SK-N-SH treated with all-trans-retinoic acid at 6 μM for 48 hours (cell line): ENCODE measurements around the gene GGN.

ENCODE experiments used
- ATAC-seq: fragments of 200-7000 bp; cut with Tn5 transposase; 3 replicates; pipeline ENCODE4 v1.9.1; 2020; ENCODE audit warnings: mild to moderate bottlenecking, moderate library complexity
- ARNTL ChIP-seq: fragments of 450-650 bp; formaldehyde crosslinking; IDR thresholded peaks from 2 replicates; pipeline ENCODE4 v1.5.0; 2020; ENCODE audit warnings: low read depth, mild to moderate bottlenecking, moderate library complexity, borderline replicate concordance
- BACH2 ChIP-seq: fragments of 250-450 bp; sonication (Bioruptor Pico); IDR thresholded peaks from 2 replicates; pipeline ENCODE4 v1.9.0; 2021; ENCODE audit warnings: mild to moderate bottlenecking, borderline replicate concordance
- CSDC2 ChIP-seq: fragments of 250-450 bp; sonication (Bioruptor Pico); IDR thresholded peaks from 2 replicates; pipeline ENCODE4 v1.5.0; 2020; ENCODE audit warnings: mild to moderate bottlenecking, moderate library complexity
- ESRRG ChIP-seq: fragments of 250-450 bp; sonication (Bioruptor Pico); IDR thresholded peaks from 2 replicates; pipeline ENCODE4 v1.6.1; 2021; ENCODE audit warnings: mild to moderate bottlenecking
- GLIS3 ChIP-seq: fragments of 250-450 bp; sonication (Bioruptor Pico); IDR thresholded peaks from 2 replicates; pipeline ENCODE4 v1.5.0; 2020; ENCODE audit warnings: mild to moderate bottlenecking, moderate library complexity
- ISL1 ChIP-seq: fragments of 250-450 bp; sonication (Bioruptor Pico); IDR thresholded peaks from 2 replicates; pipeline ENCODE4 v2.1.2; 2022; ENCODE audit warnings: mild to moderate bottlenecking, moderate library complexity
- OSR1 ChIP-seq: fragments of 250-450 bp; sonication (Bioruptor Pico); IDR thresholded peaks from 2 replicates; pipeline ENCODE4 v1.8.0; 2022; ENCODE audit warnings: moderate library complexity, mild to moderate bottlenecking, inconsistent platforms
- PPARA ChIP-seq: fragments of 250-450 bp; sonication (Bioruptor Pico); IDR thresholded peaks from 2 replicates; pipeline ENCODE4 v1.5.0; 2020; ENCODE audit warnings: mild to moderate bottlenecking, borderline replicate concordance
- RARB ChIP-seq: fragments of 250-450 bp; sonication (Bioruptor Pico); IDR thresholded peaks from 2 replicates; pipeline ENCODE4 v1.8.0; 2021; ENCODE audit warnings: mild to moderate bottlenecking, moderate library complexity
- SNAI2 ChIP-seq: fragments of 250-450 bp; sonication (Bioruptor Pico); IDR thresholded peaks from 2 replicates; pipeline ENCODE4 v1.5.0; 2020; ENCODE audit warnings: mild to moderate bottlenecking, moderate library complexity
- TCF4 ChIP-seq: fragments of 250-450 bp; sonication (Bioruptor Pico); IDR thresholded peaks from 2 replicates; pipeline ENCODE4 v1.8.0; 2021; ENCODE audit warnings: mild to moderate bottlenecking, moderate library complexity, borderline replicate concordance
- TOX ChIP-seq: fragments of 250-450 bp; sonication (Bioruptor Pico); IDR thresholded peaks from 2 replicates; pipeline ENCODE4 v1.8.0; 2021; ENCODE audit warnings: mild to moderate bottlenecking, moderate library complexity, borderline replicate concordance
- ZC3H10 ChIP-seq: fragments of 250-450 bp; sonication (Bioruptor Pico); IDR thresholded peaks from 2 replicates; pipeline ENCODE4 v1.5.1; 2021; ENCODE audit warnings: mild to moderate bottlenecking, moderate library complexity
- ZFP3 ChIP-seq: fragments of 250-450 bp; sonication (Bioruptor Pico); IDR thresholded peaks from 2 replicates; pipeline ENCODE4 v1.5.0; 2020; ENCODE audit warnings: mild to moderate bottlenecking, moderate library complexity
- ZFP30 ChIP-seq: fragments of 450-650 bp; formaldehyde crosslinking; IDR thresholded peaks from 2 replicates; pipeline ENCODE4 v1.5.0; 2022; ENCODE audit warnings: mild to moderate bottlenecking, moderate library complexity
- ZNF565 ChIP-seq: fragments of 450-650 bp; formaldehyde crosslinking; conservative IDR thresholded peaks from 2 replicates; pipeline ENCODE4 v1.5.0; 2020; ENCODE audit warnings: low read depth, mild to moderate bottlenecking, moderate library complexity
- ZNF70 ChIP-seq: fragments of 450-650 bp; formaldehyde crosslinking; IDR thresholded peaks from 2 replicates; pipeline ENCODE4 v1.5.0; 2020; ENCODE audit warnings: mild to moderate bottlenecking, moderate library complexity
- ZNF8 ChIP-seq: fragments of 450-650 bp; formaldehyde crosslinking; IDR thresholded peaks from 2 replicates; pipeline ENCODE4 v1.5.0; 2020; ENCODE audit warnings: mild to moderate bottlenecking, moderate library complexity
- TF ChIP-seq, protein P1 (sequence below): fragments of 250-450 bp; sonication (Bioruptor Pico); IDR thresholded peaks from 2 replicates; pipeline ENCODE4 v1.8.0; 2020; ENCODE audit warnings: mild to moderate bottlenecking, moderate library complexity, borderline replicate concordance
- TF ChIP-seq, protein P2 (sequence below): fragments of 250-450 bp; sonication (Bioruptor Pico); IDR thresholded peaks from 2 replicates; pipeline ENCODE4 v1.5.0; 2020; ENCODE audit warnings: mild to moderate bottlenecking, moderate library complexity
- TF ChIP-seq, protein P3 (sequence below): fragments of 250-450 bp; sonication (Bioruptor Pico); IDR thresholded peaks from 2 replicates; pipeline ENCODE4 v1.8.0; 2021; ENCODE audit warnings: low read depth, mild to moderate bottlenecking, moderate library complexity, borderline replicate concordance
- TF ChIP-seq, protein P4 (sequence below): fragments of 250-450 bp; sonication (Bioruptor Pico); IDR thresholded peaks from 2 replicates; pipeline ENCODE4 v1.5.1; 2020; ENCODE audit warnings: low read depth, mild to moderate bottlenecking, moderate library complexity

Gene GGN

DNA sequence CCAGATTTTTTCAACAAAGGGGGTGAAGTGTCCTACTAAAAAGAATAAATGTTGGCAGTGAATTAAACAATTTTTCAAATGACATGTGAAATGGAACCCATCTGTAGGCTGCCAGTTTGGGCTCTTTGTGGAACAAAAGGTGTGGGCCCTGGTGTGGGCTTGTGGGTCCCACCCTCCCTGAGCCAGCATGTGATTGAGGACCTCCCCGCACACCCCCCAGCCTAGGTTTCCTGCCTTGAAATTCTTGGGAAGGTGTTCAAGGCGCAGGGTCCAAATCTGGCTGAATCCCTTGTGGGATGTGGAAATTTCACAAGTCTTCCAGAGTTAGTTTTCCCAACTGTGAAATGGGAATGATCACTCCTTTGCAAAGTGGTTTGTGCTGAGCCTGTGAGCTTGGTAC, 4.1 kb downstream of the GGN start:
- ATAC-seq: no peak
- no peak for TF ChIP-seq ESRRG (CRISPR knock-in tag)
- no peak for TF ChIP-seq SNAI2 (CRISPR knock-in tag)
- TF ChIP-seq GLIS3 (CRISPR knock-in tag): no peak
- no peak for TF ChIP-seq ISL1 (CRISPR knock-in tag)
- TF ChIP-seq ZNF70 (CRISPR knock-in tag): no peak
- no peak for TF ChIP-seq ZFP3 (CRISPR knock-in tag)
- TF ChIP-seq BACH2 (CRISPR knock-in tag): no peak
- TF ChIP-seq ZFP30 (CRISPR knock-in tag): no peak
- no peak for TF ChIP-seq ZNF8 (CRISPR knock-in tag)
- TF ChIP-seq, protein P1, sequence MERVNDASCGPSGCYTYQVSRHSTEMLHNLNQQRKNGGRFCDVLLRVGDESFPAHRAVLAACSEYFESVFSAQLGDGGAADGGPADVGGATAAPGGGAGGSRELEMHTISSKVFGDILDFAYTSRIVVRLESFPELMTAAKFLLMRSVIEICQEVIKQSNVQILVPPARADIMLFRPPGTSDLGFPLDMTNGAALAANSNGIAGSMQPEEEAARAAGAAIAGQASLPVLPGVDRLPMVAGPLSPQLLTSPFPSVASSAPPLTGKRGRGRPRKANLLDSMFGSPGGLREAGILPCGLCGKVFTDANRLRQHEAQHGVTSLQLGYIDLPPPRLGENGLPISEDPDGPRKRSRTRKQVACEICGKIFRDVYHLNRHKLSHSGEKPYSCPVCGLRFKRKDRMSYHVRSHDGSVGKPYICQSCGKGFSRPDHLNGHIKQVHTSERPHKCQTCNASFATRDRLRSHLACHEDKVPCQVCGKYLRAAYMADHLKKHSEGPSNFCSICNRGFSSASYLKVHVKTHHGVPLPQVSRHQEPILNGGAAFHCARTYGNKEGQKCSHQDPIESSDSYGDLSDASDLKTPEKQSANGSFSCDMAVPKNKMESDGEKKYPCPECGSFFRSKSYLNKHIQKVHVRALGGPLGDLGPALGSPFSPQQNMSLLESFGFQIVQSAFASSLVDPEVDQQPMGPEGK (CRISPR knock-in tag): no peak
- no peak for TF ChIP-seq TOX (CRISPR knock-in tag)
- no peak for TF ChIP-seq ZNF565
- no peak for TF ChIP-seq ZC3H10 (CRISPR knock-in tag)
- no peak for TF ChIP-seq OSR1
- no peak for TF ChIP-seq TCF4 (CRISPR knock-in tag)
- TF ChIP-seq, protein P2, sequence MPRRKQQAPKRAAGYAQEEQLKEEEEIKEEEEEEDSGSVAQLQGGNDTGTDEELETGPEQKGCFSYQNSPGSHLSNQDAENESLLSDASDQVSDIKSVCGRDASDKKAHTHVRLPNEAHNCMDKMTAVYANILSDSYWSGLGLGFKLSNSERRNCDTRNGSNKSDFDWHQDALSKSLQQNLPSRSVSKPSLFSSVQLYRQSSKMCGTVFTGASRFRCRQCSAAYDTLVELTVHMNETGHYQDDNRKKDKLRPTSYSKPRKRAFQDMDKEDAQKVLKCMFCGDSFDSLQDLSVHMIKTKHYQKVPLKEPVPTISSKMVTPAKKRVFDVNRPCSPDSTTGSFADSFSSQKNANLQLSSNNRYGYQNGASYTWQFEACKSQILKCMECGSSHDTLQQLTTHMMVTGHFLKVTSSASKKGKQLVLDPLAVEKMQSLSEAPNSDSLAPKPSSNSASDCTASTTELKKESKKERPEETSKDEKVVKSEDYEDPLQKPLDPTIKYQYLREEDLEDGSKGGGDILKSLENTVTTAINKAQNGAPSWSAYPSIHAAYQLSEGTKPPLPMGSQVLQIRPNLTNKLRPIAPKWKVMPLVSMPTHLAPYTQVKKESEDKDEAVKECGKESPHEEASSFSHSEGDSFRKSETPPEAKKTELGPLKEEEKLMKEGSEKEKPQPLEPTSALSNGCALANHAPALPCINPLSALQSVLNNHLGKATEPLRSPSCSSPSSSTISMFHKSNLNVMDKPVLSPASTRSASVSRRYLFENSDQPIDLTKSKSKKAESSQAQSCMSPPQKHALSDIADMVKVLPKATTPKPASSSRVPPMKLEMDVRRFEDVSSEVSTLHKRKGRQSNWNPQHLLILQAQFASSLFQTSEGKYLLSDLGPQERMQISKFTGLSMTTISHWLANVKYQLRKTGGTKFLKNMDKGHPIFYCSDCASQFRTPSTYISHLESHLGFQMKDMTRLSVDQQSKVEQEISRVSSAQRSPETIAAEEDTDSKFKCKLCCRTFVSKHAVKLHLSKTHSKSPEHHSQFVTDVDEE: no peak

DNA sequence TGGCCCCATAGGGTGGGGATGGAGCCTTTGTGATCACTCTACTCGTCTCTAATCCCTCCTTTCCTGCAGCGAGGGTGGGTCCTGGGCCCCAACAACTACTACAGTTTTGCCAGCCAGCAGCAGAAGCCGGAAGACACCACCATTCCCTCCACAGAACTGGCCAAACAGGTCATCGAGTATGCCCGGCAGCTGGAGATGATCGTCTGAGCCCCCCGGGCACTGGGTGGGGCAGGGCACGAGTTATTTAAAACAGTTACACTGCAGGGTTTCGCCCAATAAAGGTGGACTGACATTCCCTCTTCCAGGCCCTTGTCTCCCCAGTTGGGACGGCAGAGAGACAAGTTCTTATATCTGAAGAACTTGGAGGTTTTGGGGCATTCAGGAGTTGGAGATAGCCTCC, 4.7 kb downstream of the GGN start:
- no peak for ATAC-seq
- TF ChIP-seq ZC3H10 (CRISPR knock-in tag) (no peak), GLIS3 (CRISPR knock-in tag) (no peak), ISL1 (CRISPR knock-in tag) (no peak), ZNF70 (CRISPR knock-in tag) (no peak), SNAI2 (CRISPR knock-in tag) (no peak), ZNF8 (CRISPR knock-in tag) (no peak), CSDC2 (CRISPR knock-in tag) (no peak), RARB (CRISPR knock-in tag) (no peak), ZFP3 (CRISPR knock-in tag) (no peak), BACH2 (CRISPR knock-in tag) (no peak), PPARA (CRISPR knock-in tag) (no peak), ARNTL (CRISPR knock-in tag) (no peak), ZFP30 (CRISPR knock-in tag) (no peak), ZNF565 (no peak), ESRRG (CRISPR knock-in tag) (no peak)
- TF ChIP-seq, protein P3, sequence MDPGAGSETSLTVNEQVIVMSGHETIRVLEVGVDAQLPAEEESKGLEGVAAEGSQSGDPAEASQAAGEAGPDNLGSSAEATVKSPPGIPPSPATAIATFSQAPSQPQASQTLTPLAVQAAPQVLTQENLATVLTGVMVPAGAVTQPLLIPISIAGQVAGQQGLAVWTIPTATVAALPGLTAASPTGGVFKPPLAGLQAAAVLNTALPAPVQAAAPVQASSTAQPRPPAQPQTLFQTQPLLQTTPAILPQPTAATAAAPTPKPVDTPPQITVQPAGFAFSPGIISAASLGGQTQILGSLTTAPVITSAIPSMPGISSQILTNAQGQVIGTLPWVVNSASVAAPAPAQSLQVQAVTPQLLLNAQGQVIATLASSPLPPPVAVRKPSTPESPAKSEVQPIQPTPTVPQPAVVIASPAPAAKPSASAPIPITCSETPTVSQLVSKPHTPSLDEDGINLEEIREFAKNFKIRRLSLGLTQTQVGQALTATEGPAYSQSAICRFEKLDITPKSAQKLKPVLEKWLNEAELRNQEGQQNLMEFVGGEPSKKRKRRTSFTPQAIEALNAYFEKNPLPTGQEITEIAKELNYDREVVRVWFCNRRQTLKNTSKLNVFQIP (CRISPR knock-in tag): no peak
- TF ChIP-seq, protein P2: no peak
- TF ChIP-seq, protein P4, sequence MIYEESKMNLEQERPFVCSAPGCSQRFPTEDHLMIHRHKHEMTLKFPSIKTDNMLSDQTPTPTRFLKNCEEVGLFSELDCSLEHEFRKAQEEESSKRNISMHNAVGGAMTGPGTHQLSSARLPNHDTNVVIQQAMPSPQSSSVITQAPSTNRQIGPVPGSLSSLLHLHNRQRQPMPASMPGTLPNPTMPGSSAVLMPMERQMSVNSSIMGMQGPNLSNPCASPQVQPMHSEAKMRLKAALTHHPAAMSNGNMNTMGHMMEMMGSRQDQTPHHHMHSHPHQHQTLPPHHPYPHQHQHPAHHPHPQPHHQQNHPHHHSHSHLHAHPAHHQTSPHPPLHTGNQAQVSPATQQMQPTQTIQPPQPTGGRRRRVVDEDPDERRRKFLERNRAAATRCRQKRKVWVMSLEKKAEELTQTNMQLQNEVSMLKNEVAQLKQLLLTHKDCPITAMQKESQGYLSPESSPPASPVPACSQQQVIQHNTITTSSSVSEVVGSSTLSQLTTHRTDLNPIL (CRISPR knock-in tag): no peak
- TF ChIP-seq, protein P1 (CRISPR knock-in tag): no peak
